Parathyroid adenoma (tissue), 2 donors: ENCODE data around the gene CYTH2.

Experiments
- H2AFZ ChIP-seq: fragments of 300-600 bp; sonication (generic); one replicate; pipeline ENCODE4 v1.7.0; 2017; ENCODE audit warnings: antibody characterized with exemption, mild to moderate bottlenecking
- H3K27ac ChIP-seq: fragments of 300-600 bp; sonication (generic); one replicate; pipeline ENCODE4 v1.7.0; 2017
- H3K27me3 ChIP-seq: fragments of 300-600 bp; sonication (generic); one replicate; pipeline ENCODE4 v1.7.0; 2017; ENCODE audit warnings: low read length; ENCODE audit not compliant: control insufficient read depth, insufficient read depth
- H3K36me3 ChIP-seq: fragments of 300-600 bp; sonication (generic); one replicate; pipeline ENCODE4 v1.7.0; 2017; ENCODE audit warnings: low read length; ENCODE audit not compliant: control insufficient read depth, insufficient read depth
- H3K4me1 ChIP-seq: fragments of 300-600 bp; sonication (generic); one replicate; pipeline ENCODE4 v1.7.0; 2017; ENCODE audit warnings: control low read depth
- H3K4me2 ChIP-seq: fragments of 300-600 bp; sonication (generic); one replicate; pipeline ENCODE4 v1.7.0; 2017; ENCODE audit warnings: low read length
- H3K4me3 ChIP-seq: fragments of 300-600 bp; sonication (generic); one replicate; pipeline ENCODE4 v1.7.0; 2017; ENCODE audit warnings: low read depth, low read length
- H3K79me2 ChIP-seq: fragments of 300-600 bp; sonication (generic); one replicate; pipeline ENCODE4 v1.7.0; 2017; ENCODE audit warnings: control low read depth
- H3K9ac ChIP-seq: fragments of 300-600 bp; sonication (generic); one replicate; pipeline ENCODE4 v1.7.0; 2017; ENCODE audit warnings: mild to moderate bottlenecking
- H3K9me3 ChIP-seq: fragments of 300-600 bp; sonication (generic); one replicate; pipeline ENCODE4 v1.7.0; 2017; ENCODE audit warnings: low read length; ENCODE audit not compliant: control insufficient read depth
- CTCF ChIP-seq: fragments of 300-600 bp; sonication (generic); IDR thresholded peaks from one replicate; pipeline ENCODE4 v1.7.0; 2017; ENCODE audit warnings: antibody characterized with exemption, mild to moderate bottlenecking
- donor health status: primary hyperparathyroidism.

CYTH2 gene

GRCh38 chr19:48474084-48474592 is 5.0 kb downstream of the CYTH2 start:
- H3K9ac ChIP-seq: no peak overlapping the region
- no peak for TF ChIP-seq CTCF
- H3K36me3 ChIP-seq: no peaks in the 10 kb centered on the region

GRCh38 chr19:48475369-48476068 is 6.3 kb downstream of the CYTH2 start:
- no peak overlapping the region for H2AFZ ChIP-seq
- no peaks in the 10 kb centered on the region for H3K9me3 ChIP-seq
- no peak overlapping the region for H3K9ac ChIP-seq
- H3K4me2 ChIP-seq: no peak overlapping the region
- no peak for TF ChIP-seq CTCF
- no peak overlapping the region for H3K27ac ChIP-seq
- no peak overlapping the region for H3K4me3 ChIP-seq
- H3K27me3 ChIP-seq: no peaks in the 10 kb centered on the region
- H3K79me2 ChIP-seq: peaks cover 3% of the 10 kb centered on the region
- H3K4me1 ChIP-seq: peaks cover 8% of the 10 kb centered on the region
- H3K36me3 ChIP-seq: no peaks in the 10 kb centered on the region

More at GRCh38 chr19:48474084-48474592, 5.0 kb downstream of the CYTH2 start:
- Histone ChIP-seq H3K27ac (no peak overlapping the region), H3K79me2 (peaks cover 7% of the 10 kb centered on the region), H3K9me3 (no peaks in the 10 kb centered on the region), H3K4me2 (no peak overlapping the region), H3K27me3 (no peaks in the 10 kb centered on the region), H3K4me1 (peaks cover 8% of the 10 kb centered on the region), H3K4me3 (no peak overlapping the region), H2AFZ (no peak overlapping the region)

- Histone ChIP-seq H3K4me1 (peaks cover 8% of the 10 kb centered on the region), H3K4me3 (no peak overlapping the region), H3K27me3 (no peaks in the 10 kb centered on the region), H3K4me2 (no peak overlapping the region), H3K36me3 (no peaks in the 10 kb centered on the region), H3K27ac (no peak overlapping the region), H3K9me3 (no peaks in the 10 kb centered on the region), H3K9ac (no peak overlapping the region), H3K79me2 (no peaks in the 10 kb centered on the region), H2AFZ (no peak overlapping the region)
- no peak for TF ChIP-seq CTCF
Measured at GRCh38 chr19:48476176-48476575, 7.0 kb downstream of the CYTH2 start.

- Histone ChIP-seq H3K27me3 (no peaks in the 10 kb centered on the region), H3K9ac (no peak overlapping the region), H3K9me3 (no peaks in the 10 kb centered on the region), H2AFZ (no peak overlapping the region), H3K79me2 (no peaks in the 10 kb centered on the region), H3K4me2 (no peak overlapping the region), H3K36me3 (no peaks in the 10 kb centered on the region), H3K27ac (no peak overlapping the region), H3K4me3 (no peak overlapping the region), H3K4me1 (peaks cover 12% of the 10 kb centered on the region)
- TF ChIP-seq CTCF: no peak
Measured at GRCh38 chr19:48477067-48477685, 8.0 kb downstream of the CYTH2 start.
